ENCODE results near the gene ADAMTS16. TPM values are rescaled to one million over a fixed set of nuclear protein-coding genes. Genes with fewer than 3 reads are reported as not detected.

ADAMTS16 gene
- total RNA-seq, 2 experiments from 2014 or later: not detected

DNA sequence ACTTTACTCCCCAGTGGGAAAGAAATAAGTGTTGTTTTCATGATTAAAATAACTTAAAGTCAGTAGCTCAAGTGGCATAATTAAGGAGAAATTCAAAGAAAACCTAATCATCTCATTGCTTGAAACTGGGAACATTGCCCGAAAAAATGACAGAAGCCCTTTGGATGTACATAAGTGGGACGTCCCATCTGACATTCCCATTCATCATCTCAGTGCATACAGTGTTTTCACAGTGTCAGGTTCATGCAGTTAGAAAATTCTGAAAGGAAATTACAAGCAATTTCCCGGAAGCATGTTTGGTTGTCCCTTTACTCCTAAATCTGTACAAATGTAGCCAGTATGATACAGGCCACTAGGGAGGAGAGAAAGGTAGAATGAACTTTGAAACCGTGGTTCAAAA lies 95.6 kb downstream of the ADAMTS16 start:
- H3K4me1 ChIP-seq (ENCODE audit: insufficient read depth, low read length): no peaks in the 10 kb centered on the region
- Mint-ChIP-seq H3K9me3 (no peaks in the 10 kb centered on the region), H3K27me3 (no peaks in the 10 kb centered on the region), H3K27ac (no peak overlapping the region), H3K4me1 (ENCODE audit: low read depth) (no peaks in the 10 kb centered on the region), H3K4me3 (no peak overlapping the region), H3K36me3 (ENCODE audit: low read depth) (no peaks in the 10 kb centered on the region)
- ATAC-seq (ENCODE audit: poor library complexity) (no peak), DNase-seq (no peak)
- no peak overlapping the region for H3K4me3 ChIP-seq (ENCODE audit: low read length)
- intact Hi-C loops (cut with DNase I, micrococcal nuclease): no loop called here
- ChIA-PET POLR2A (no interaction called here), CTCF (no interaction called here)
- H3K9me3 ChIP-seq (ENCODE audit: control insufficient read depth in 1 of 2, insufficient read depth in 1 of 2, low read length in 2 of 2): peaks cover 0 to 9% of the 10 kb centered on the region in 2 experiments
- H3K36me3 ChIP-seq (ENCODE audit: insufficient read depth, low read length): no peaks in the 10 kb centered on the region
- TF ChIP-seq, protein P1, sequence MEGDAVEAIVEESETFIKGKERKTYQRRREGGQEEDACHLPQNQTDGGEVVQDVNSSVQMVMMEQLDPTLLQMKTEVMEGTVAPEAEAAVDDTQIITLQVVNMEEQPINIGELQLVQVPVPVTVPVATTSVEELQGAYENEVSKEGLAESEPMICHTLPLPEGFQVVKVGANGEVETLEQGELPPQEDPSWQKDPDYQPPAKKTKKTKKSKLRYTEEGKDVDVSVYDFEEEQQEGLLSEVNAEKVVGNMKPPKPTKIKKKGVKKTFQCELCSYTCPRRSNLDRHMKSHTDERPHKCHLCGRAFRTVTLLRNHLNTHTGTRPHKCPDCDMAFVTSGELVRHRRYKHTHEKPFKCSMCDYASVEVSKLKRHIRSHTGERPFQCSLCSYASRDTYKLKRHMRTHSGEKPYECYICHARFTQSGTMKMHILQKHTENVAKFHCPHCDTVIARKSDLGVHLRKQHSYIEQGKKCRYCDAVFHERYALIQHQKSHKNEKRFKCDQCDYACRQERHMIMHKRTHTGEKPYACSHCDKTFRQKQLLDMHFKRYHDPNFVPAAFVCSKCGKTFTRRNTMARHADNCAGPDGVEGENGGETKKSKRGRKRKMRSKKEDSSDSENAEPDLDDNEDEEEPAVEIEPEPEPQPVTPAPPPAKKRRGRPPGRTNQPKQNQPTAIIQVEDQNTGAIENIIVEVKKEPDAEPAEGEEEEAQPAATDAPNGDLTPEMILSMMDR (IDR thresholded peaks at IDR 0.05): no peak
- H3K27ac ChIP-seq (ENCODE audit: low read depth in 1 of 2, low read length in 2 of 2): no peak overlapping the region
- no peaks in the 10 kb centered on the region for H3K27me3 ChIP-seq (ENCODE audit: control insufficient read depth in 1 of 2, insufficient read depth in 2 of 2, low read length in 2 of 2)

DNA sequence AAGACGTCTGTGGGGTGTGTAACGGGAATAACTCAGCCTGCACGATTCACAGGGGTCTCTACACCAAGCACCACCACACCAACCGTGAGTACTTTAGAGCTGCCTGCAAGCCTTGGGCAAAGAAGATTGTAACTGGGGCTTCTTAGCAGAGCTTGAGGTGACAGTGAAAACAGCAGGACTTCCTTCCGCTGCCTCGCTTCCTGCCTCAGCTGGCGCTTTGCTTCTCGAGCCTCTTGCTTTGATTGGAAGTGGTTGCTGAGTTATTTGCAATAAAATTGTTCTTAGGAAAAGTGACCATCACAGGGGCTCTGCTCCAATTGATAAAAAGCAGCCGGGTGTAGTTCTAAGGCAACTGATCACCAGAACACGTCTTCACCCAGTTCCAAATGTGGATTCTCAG lies 99.1 kb downstream of the ADAMTS16 start:
- no peaks in the 10 kb centered on the region for H3K36me3 ChIP-seq (ENCODE audit: insufficient read depth, low read length)
- no peak overlapping the region for H3K27ac Mint-ChIP-seq
- H3K4me3 ChIP-seq (ENCODE audit: low read length): no peak overlapping the region
- no peak overlapping the region for H3K27ac ChIP-seq (ENCODE audit: low read depth in 1 of 2, low read length in 2 of 2)
- no peaks in the 10 kb centered on the region for H3K27me3 Mint-ChIP-seq
- no peaks in the 10 kb centered on the region for H3K36me3 Mint-ChIP-seq (ENCODE audit: low read depth)
- CTCF ChIA-PET: no interaction called here
- POLR2A ChIA-PET: no interaction called here
- H3K4me3 Mint-ChIP-seq: no peak overlapping the region
- H3K9me3 Mint-ChIP-seq: no peaks in the 10 kb centered on the region
- intact Hi-C loops (cut with DNase I, micrococcal nuclease): no loop called here
- peaks cover 0 to 10% of the 10 kb centered on the region in 2 experiments for H3K9me3 ChIP-seq (ENCODE audit: control insufficient read depth in 1 of 2, insufficient read depth in 1 of 2, low read length in 2 of 2)
- ATAC-seq (ENCODE audit: poor library complexity): no peak
- H3K4me1 Mint-ChIP-seq (ENCODE audit: low read depth): no peaks in the 10 kb centered on the region
- TF ChIP-seq, protein P1 (IDR thresholded peaks at IDR 0.05): no peak
- no peak for DNase-seq
- no peaks in the 10 kb centered on the region for H3K4me1 ChIP-seq (ENCODE audit: insufficient read depth, low read length)
- no peaks in the 10 kb centered on the region for H3K27me3 ChIP-seq (ENCODE audit: control insufficient read depth in 1 of 2, insufficient read depth in 2 of 2, low read length in 2 of 2)

DNA sequence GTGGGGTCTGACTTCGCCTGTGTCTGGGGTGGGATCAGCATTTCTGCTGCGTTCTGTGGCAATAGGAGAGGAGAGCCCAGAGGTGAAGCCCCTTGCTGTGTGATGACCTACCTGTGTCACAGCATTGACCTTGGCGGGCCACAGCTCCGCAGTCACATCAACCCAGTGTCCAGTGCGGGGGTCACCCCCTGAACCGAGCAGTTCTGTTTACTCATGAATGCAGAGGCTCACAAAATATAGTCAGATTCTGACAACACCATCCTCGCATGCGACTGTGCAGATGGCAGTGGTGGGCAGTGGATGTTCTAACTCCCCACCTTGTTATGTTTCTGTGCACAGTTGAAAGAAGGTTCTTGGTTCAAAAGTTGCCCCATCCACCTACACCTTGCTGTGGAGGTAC lies 100.1 kb downstream of the ADAMTS16 start:
- intact Hi-C loops (cut with DNase I, micrococcal nuclease): no loop called here
- POLR2A ChIA-PET: no interaction called here
- H3K36me3 ChIP-seq (ENCODE audit: insufficient read depth, low read length): no peaks in the 10 kb centered on the region
- no peak overlapping the region for H3K4me3 Mint-ChIP-seq
- H3K4me1 Mint-ChIP-seq (ENCODE audit: low read depth): no peaks in the 10 kb centered on the region
- no peak for ATAC-seq (ENCODE audit: poor library complexity)
- H3K4me3 ChIP-seq (ENCODE audit: low read length): no peak overlapping the region
- peaks cover 0 to 8% of the 10 kb centered on the region in 2 experiments for H3K9me3 ChIP-seq (ENCODE audit: control insufficient read depth in 1 of 2, insufficient read depth in 1 of 2, low read length in 2 of 2)
- H3K4me1 ChIP-seq (ENCODE audit: insufficient read depth, low read length): no peaks in the 10 kb centered on the region
- CTCF ChIA-PET: no interaction called here
- TF ChIP-seq, protein P1 (IDR thresholded peaks at IDR 0.05): no peak
- no peak overlapping the region for H3K27ac Mint-ChIP-seq
- H3K27me3 Mint-ChIP-seq: no peaks in the 10 kb centered on the region
- no peaks in the 10 kb centered on the region for H3K36me3 Mint-ChIP-seq (ENCODE audit: low read depth)
- H3K27ac ChIP-seq (ENCODE audit: low read depth in 1 of 2, low read length in 2 of 2): no peak overlapping the region
- H3K9me3 Mint-ChIP-seq: no peaks in the 10 kb centered on the region
- H3K27me3 ChIP-seq (ENCODE audit: control insufficient read depth in 1 of 2, insufficient read depth in 2 of 2, low read length in 2 of 2): no peaks in the 10 kb centered on the region
- no peak for DNase-seq

Data from CD4-positive, alpha-beta T cell (primary cell).